T-helper 1 cell treated with Interleukin-12 subunit alpha and Interleukin-12 subunit beta and Interleukin-4 antibody, amounts not matched to agents 30 μg/mL and 1 μg/mL, for 36 hours (primary cell): ENCODE results near the gene PYDC1.

Experiments
- H3K27ac Mint-ChIP-seq: one replicate; pipeline ENCODE4 v1.8.0; 2021; ENCODE audit warnings: mild to moderate bottlenecking, mixed read lengths
- H3K27me3 Mint-ChIP-seq: one replicate; pipeline ENCODE4 v1.8.0; 2021; ENCODE audit warnings: low read depth, mixed read lengths
- H3K36me3 Mint-ChIP-seq: one replicate; pipeline ENCODE4 v1.8.0; 2021; ENCODE audit warnings: low read depth, mixed read lengths
- H3K4me1 Mint-ChIP-seq: one replicate; pipeline ENCODE4 v1.8.0; 2021; ENCODE audit warnings: low read depth, mixed read lengths
- H3K4me3 Mint-ChIP-seq: one replicate; pipeline ENCODE4 v1.8.0; 2021; ENCODE audit warnings: mild to moderate bottlenecking, moderate library complexity, mixed read lengths
- H3K9me3 Mint-ChIP-seq: one replicate; pipeline ENCODE4 v1.8.0; 2021; ENCODE audit warnings: mixed read lengths

The PYDC1 gene

GRCh38 chr16:31193874-31194273 is 23.1 kb downstream of the PYDC1 start:
- Mint-ChIP-seq H3K36me3 (peaks cover 57% of the 10 kb centered on the region), H3K4me1 (peaks cover 45% of the 10 kb centered on the region), H3K27me3 (no peaks in the 10 kb centered on the region), H3K9me3 (no peaks in the 10 kb centered on the region), H3K4me3 (no peak overlapping the region), H3K27ac (no peak overlapping the region)

- Mint-ChIP-seq H3K4me3 (no peak overlapping the region), H3K27ac (no peak overlapping the region), H3K9me3 (no peaks in the 10 kb centered on the region), H3K36me3 (peaks cover 62% of the 10 kb centered on the region), H3K27me3 (no peaks in the 10 kb centered on the region), H3K4me1 (peaks cover 41% of the 10 kb centered on the region)
These were observed 23.9 kb downstream of the PYDC1 start for GRCh38 chr16:31192856-31193642.

- Mint-ChIP-seq H3K36me3 (peaks cover 69% of the 10 kb centered on the region), H3K4me1 (peaks cover 43% of the 10 kb centered on the region), H3K27ac (peak overlapping the region; percentile 31), H3K9me3 (no peaks in the 10 kb centered on the region), H3K4me3 (no peak overlapping the region), H3K27me3 (no peaks in the 10 kb centered on the region)
These were observed 25.1 kb downstream of the PYDC1 start for GRCh38 chr16:31191697-31192428.

- peaks cover 73% of the 10 kb centered on the region for H3K36me3 Mint-ChIP-seq
These were observed 26.0 kb downstream of the PYDC1 start for GRCh38 chr16:31190818-31191444.

GRCh38 chr16:31190061-31190460 is 26.9 kb downstream of the PYDC1 start:
- peaks cover 77% of the 10 kb centered on the region for H3K36me3 Mint-ChIP-seq
- no peaks in the 10 kb centered on the region for H3K9me3 Mint-ChIP-seq
- no peak overlapping the region for H3K4me3 Mint-ChIP-seq
- H3K27me3 Mint-ChIP-seq: no peaks in the 10 kb centered on the region
- H3K27ac Mint-ChIP-seq: peak overlapping the region; percentile 55
- H3K4me1 Mint-ChIP-seq: peaks cover 57% of the 10 kb centered on the region

More at GRCh38 chr16:31190818-31191444, 26.0 kb downstream of the PYDC1 start:
- H3K9me3 Mint-ChIP-seq: no peaks in the 10 kb centered on the region
- no peak overlapping the region for H3K4me3 Mint-ChIP-seq
- peak overlapping the region; percentile 61 for H3K27ac Mint-ChIP-seq
- H3K27me3 Mint-ChIP-seq: no peaks in the 10 kb centered on the region
- peaks cover 48% of the 10 kb centered on the region for H3K4me1 Mint-ChIP-seq

- H3K27me3 Mint-ChIP-seq: no peaks in the 10 kb centered on the region
- H3K4me3 Mint-ChIP-seq: no peak overlapping the region
- peaks cover 63% of the 10 kb centered on the region for H3K4me1 Mint-ChIP-seq
- no peaks in the 10 kb centered on the region for H3K9me3 Mint-ChIP-seq
- H3K36me3 Mint-ChIP-seq: peaks cover 78% of the 10 kb centered on the region
- peak overlapping the region; percentile 29 for H3K27ac Mint-ChIP-seq
These were observed 27.5 kb downstream of the PYDC1 start for GRCh38 chr16:31189412-31189778.

- peaks cover 81% of the 10 kb centered on the region for H3K36me3 Mint-ChIP-seq
- H3K27me3 Mint-ChIP-seq: no peaks in the 10 kb centered on the region
- peak overlapping the region; percentile 29 for H3K27ac Mint-ChIP-seq
- peaks cover 65% of the 10 kb centered on the region for H3K4me1 Mint-ChIP-seq
- peak overlapping the region; percentile 9 for H3K4me3 Mint-ChIP-seq
- no peaks in the 10 kb centered on the region for H3K9me3 Mint-ChIP-seq
These were observed 28.2 kb downstream of the PYDC1 start for GRCh38 chr16:31188450-31189411.

GRCh38 chr16:31187808-31188189 is 29.1 kb downstream of the PYDC1 start:
- H3K27me3 Mint-ChIP-seq: no peaks in the 10 kb centered on the region
- peaks cover 84% of the 10 kb centered on the region for H3K36me3 Mint-ChIP-seq

GRCh38 chr16:31186930-31187807 is 29.8 kb downstream of the PYDC1 start:
- H3K4me1 Mint-ChIP-seq: peaks cover 74% of the 10 kb centered on the region
- H3K27ac Mint-ChIP-seq: peak overlapping the region; percentile 18

More at GRCh38 chr16:31187808-31188189, 29.1 kb downstream of the PYDC1 start:
- Mint-ChIP-seq H3K27ac (no peak overlapping the region), H3K4me3 (no peak overlapping the region), H3K9me3 (no peaks in the 10 kb centered on the region), H3K4me1 (peaks cover 68% of the 10 kb centered on the region)

GRCh38 chr16:31186176-31186575 is 30.8 kb downstream of the PYDC1 start:
- Mint-ChIP-seq H3K4me3 (peak overlapping the region; percentile 60), H3K9me3 (no peaks in the 10 kb centered on the region), H3K4me1 (peaks cover 73% of the 10 kb centered on the region), H3K27me3 (no peaks in the 10 kb centered on the region), H3K36me3 (peaks cover 87% of the 10 kb centered on the region), H3K27ac (peak overlapping the region; percentile 54)

More at GRCh38 chr16:31186930-31187807, 29.8 kb downstream of the PYDC1 start:
- no peak overlapping the region for H3K4me3 Mint-ChIP-seq
- H3K9me3 Mint-ChIP-seq: no peaks in the 10 kb centered on the region
- H3K27me3 Mint-ChIP-seq: no peaks in the 10 kb centered on the region
- H3K36me3 Mint-ChIP-seq: peaks cover 89% of the 10 kb centered on the region

GRCh38 chr16:31185339-31185738 is 31.6 kb downstream of the PYDC1 start:
- Mint-ChIP-seq H3K36me3 (peaks cover 83% of the 10 kb centered on the region), H3K27ac (no peak overlapping the region), H3K9me3 (no peaks in the 10 kb centered on the region), H3K4me3 (no peak overlapping the region), H3K4me1 (peaks cover 66% of the 10 kb centered on the region), H3K27me3 (no peaks in the 10 kb centered on the region)

GRCh38 chr16:31184888-31185287 is 32.0 kb downstream of the PYDC1 start:
- Mint-ChIP-seq H3K9me3 (no peaks in the 10 kb centered on the region), H3K4me1 (peaks cover 62% of the 10 kb centered on the region), H3K36me3 (peaks cover 81% of the 10 kb centered on the region), H3K27me3 (no peaks in the 10 kb centered on the region), H3K4me3 (peak overlapping the region; percentile 50), H3K27ac (peak overlapping the region; percentile 60)
